Measurements from ENCODE around the gene DUSP6.

GRCh38 chr12:89340861-89341260 lies 11.4 kb downstream of the DUSP6 start:
- TF ChIP-seq CTCF (IDR thresholded peaks at IDR 0.05) = no peak
- TF ChIP-seq POLR2A (IDR thresholded peaks at IDR 0.05) = no peak
- TF ChIP-seq POLR2AphosphoS5 (IDR thresholded peaks at IDR 0.05) = no peak
